SIG-M5 treated with dmso at 0.1 percent for 504 hours (cell line): ENCODE results near the gene BAG2.

Source experiments
- DNase-seq: peaks from one replicate; lab custom pipeline; 2025; ENCODE audit not compliant: unreplicated experiment; lab: John Stamatoyannopoulos, UW

The BAG2 gene

GRCh38 chr6:57173886-57174510 lies 1.9 kb downstream of the BAG2 start:
- no peak for DNase-seq

GRCh38 chr6:57174511-57174907 lies 2.4 kb downstream of the BAG2 start:
- no peak for DNase-seq

GRCh38 chr6:57177545-57178265 lies 5.6 kb downstream of the BAG2 start:
- no peak for DNase-seq

- no peak for DNase-seq
Observed at GRCh38 chr6:57180596-57180995, 8.5 kb downstream of the BAG2 start.

- no peak for DNase-seq
Observed at GRCh38 chr6:57182017-57182432, 9.9 kb downstream of the BAG2 start.

GRCh38 chr6:57183336-57183735 lies 11.2 kb downstream of the BAG2 start:
- no peak for DNase-seq

GRCh38 chr6:57190140-57190539 lies 18.0 kb downstream of the BAG2 start:
- peak; percentile 12 for DNase-seq

GRCh38 chr6:57193177-57193576 lies 21.1 kb downstream of the BAG2 start:
- no peak for DNase-seq

- no peak for DNase-seq
Observed at GRCh38 chr6:57195457-57195856, 23.3 kb downstream of the BAG2 start.

GRCh38 chr6:57198926-57199636 lies 27.0 kb downstream of the BAG2 start:
- DNase-seq, result no peak

- no peak for DNase-seq
Observed at GRCh38 chr6:57201718-57202117, 29.6 kb downstream of the BAG2 start.

- DNase-seq, result no peak
Observed at GRCh38 chr6:57205550-57206328, 33.6 kb downstream of the BAG2 start.

- DNase-seq, result no peak
Observed at GRCh38 chr6:57207141-57207540, 35.0 kb downstream of the BAG2 start.

GRCh38 chr6:57207872-57208271 lies 35.7 kb downstream of the BAG2 start:
- DNase-seq, result no peak

GRCh38 chr6:57209030-57209429 lies 36.9 kb downstream of the BAG2 start:
- DNase-seq, result no peak

- no peak for DNase-seq
Observed at GRCh38 chr6:57210060-57210459, 37.9 kb downstream of the BAG2 start.

GRCh38 chr6:57215260-57215659 lies 43.1 kb downstream of the BAG2 start:
- no peak for DNase-seq

- no peak for DNase-seq
Observed at GRCh38 chr6:57216235-57217101, 44.3 kb downstream of the BAG2 start.

GRCh38 chr6:57217270-57217669 lies 45.1 kb downstream of the BAG2 start:
- no peak for DNase-seq

- no peak for DNase-seq
Observed at GRCh38 chr6:57220083-57220703, 48.1 kb downstream of the BAG2 start.
